Progenitor cell of endocrine pancreas (in vitro differentiated cells): ENCODE measurements around the gene FGF22. TPM values are rescaled to one million over a fixed set of nuclear protein-coding genes. Genes with fewer than 3 reads are reported as not detected.
A peak's percentile ranks its signal among the peaks of the same experiment; 100 is the strongest.

ENCODE experiments used
- DNase-seq: peaks from one replicate; pipeline ENCODE4 v3.0.0; 2021; ENCODE audit warnings: low spot score; ENCODE audit not compliant: unreplicated experiment
- H3K27ac Mint-ChIP-seq: 2 replicates; pipeline ENCODE4 v1.8.0; 2021; ENCODE audit warnings: mild to moderate bottlenecking, moderate library complexity, mixed read lengths
- H3K27me3 Mint-ChIP-seq: 2 replicates; pipeline ENCODE4 v1.8.0; 2021; ENCODE audit warnings: mixed read lengths
- H3K36me3 Mint-ChIP-seq: 2 replicates; pipeline ENCODE4 v1.8.0; 2022; ENCODE audit warnings: mixed read lengths; ENCODE audit not compliant: insufficient read depth
- H3K4me1 Mint-ChIP-seq: 2 replicates; pipeline ENCODE4 v1.8.0; 2021; ENCODE audit warnings: low read depth, mixed read lengths
- H3K4me3 Mint-ChIP-seq: 2 replicates; pipeline ENCODE4 v1.8.0; 2021; ENCODE audit warnings: low read depth, mild to moderate bottlenecking, moderate library complexity, mixed read lengths
- H3K9me3 Mint-ChIP-seq: 2 replicates; pipeline ENCODE4 v1.8.0; 2021; ENCODE audit warnings: low read depth, mixed read lengths
- CTCF ChIP-seq: fragments of 200-600 bp; sonication (generic); IDR thresholded peaks from one replicate; pipeline ENCODE4 v1.5.0; 2021; ENCODE audit warnings: antibody characterized with exemption, mild to moderate bottlenecking; ENCODE audit not compliant: unreplicated experiment
- total RNA-seq: library from RNA; stranded (reverse); gene quantifications from 2 replicates; pipeline ENCODE4 v1.2.1, GENCODE V29; 2021

FGF22 gene
- total RNA-seq, 1 donor from 2014 or later, result 0.43 TPM

DNA sequence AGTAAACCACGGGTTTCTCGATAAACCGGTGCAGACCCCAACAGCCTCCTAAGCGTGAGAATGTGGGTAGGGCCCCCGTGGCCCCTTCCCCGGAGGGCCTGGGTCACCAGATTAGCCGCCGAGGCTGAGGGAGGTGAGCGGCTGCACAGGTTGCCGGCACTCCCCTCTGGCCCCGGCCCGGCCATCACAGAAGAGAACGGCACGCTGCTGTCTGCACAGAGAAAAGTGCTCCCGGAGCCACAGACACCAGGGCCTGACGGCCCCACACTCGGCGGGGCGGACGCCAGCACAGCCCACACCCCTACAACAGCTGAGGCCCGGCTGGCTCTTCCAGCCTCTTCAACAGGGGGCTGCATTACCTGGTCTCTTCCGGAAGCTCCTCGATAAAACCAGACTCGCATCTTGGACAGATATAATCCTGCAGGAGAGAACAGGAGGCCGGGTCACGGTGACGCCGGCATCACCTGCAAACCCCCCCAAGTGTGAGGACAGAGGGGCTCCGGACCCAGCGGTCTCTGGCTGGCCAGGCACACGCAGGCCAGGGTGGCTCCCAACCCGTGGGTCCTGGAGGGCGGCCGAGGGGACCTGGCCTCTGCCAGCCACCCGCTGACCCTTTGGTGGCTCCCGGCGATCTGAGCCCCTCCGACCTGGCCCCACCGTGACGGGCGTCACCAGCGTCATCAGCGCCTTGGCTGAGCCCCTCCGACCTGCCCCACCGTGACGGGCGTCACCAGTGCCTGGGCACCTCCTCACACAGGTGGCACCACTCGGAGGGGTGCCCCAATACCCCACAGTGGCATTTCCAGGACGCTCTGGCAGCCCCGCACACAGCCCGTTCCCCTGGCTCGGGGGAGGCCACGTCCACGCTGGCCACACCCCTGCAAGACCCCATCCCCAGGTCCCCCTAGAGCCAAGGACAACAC lies 13.0 kb downstream of the FGF22 start:
- no peaks in the 10 kb centered on the region for H3K36me3 Mint-ChIP-seq
- no peak for TF ChIP-seq CTCF

GRCh38 chr19:653425-653824 lies 13.7 kb downstream of the FGF22 start:
- no peaks in the 10 kb centered on the region for H3K27me3 Mint-ChIP-seq
- no peak for TF ChIP-seq CTCF
- H3K27ac Mint-ChIP-seq, result no peak overlapping the region
- H3K4me1 Mint-ChIP-seq, result no peaks in the 10 kb centered on the region
- no peaks in the 10 kb centered on the region for H3K9me3 Mint-ChIP-seq
- no peaks in the 10 kb centered on the region for H3K36me3 Mint-ChIP-seq
- no peak overlapping the region for H3K4me3 Mint-ChIP-seq
- DNase-seq, result no peak

More for the DNA sequence above, 13.0 kb downstream of the FGF22 start:
- no peaks in the 10 kb centered on the region for H3K4me1 Mint-ChIP-seq
- no peak overlapping the region for H3K4me3 Mint-ChIP-seq
- no peak overlapping the region for H3K27ac Mint-ChIP-seq
- no peaks in the 10 kb centered on the region for H3K27me3 Mint-ChIP-seq
- H3K9me3 Mint-ChIP-seq, result no peaks in the 10 kb centered on the region
- no peak for DNase-seq

- no peak for TF ChIP-seq CTCF
- Mint-ChIP-seq H3K27ac (no peak overlapping the region), H3K4me3 (no peak overlapping the region), H3K4me1 (peaks cover 3% of the 10 kb centered on the region), H3K36me3 (no peaks in the 10 kb centered on the region), H3K9me3 (no peaks in the 10 kb centered on the region), H3K27me3 (no peaks in the 10 kb centered on the region)
- no peak for DNase-seq
Measured at GRCh38 chr19:655691-656090, 16.0 kb downstream of the FGF22 start.

DNA sequence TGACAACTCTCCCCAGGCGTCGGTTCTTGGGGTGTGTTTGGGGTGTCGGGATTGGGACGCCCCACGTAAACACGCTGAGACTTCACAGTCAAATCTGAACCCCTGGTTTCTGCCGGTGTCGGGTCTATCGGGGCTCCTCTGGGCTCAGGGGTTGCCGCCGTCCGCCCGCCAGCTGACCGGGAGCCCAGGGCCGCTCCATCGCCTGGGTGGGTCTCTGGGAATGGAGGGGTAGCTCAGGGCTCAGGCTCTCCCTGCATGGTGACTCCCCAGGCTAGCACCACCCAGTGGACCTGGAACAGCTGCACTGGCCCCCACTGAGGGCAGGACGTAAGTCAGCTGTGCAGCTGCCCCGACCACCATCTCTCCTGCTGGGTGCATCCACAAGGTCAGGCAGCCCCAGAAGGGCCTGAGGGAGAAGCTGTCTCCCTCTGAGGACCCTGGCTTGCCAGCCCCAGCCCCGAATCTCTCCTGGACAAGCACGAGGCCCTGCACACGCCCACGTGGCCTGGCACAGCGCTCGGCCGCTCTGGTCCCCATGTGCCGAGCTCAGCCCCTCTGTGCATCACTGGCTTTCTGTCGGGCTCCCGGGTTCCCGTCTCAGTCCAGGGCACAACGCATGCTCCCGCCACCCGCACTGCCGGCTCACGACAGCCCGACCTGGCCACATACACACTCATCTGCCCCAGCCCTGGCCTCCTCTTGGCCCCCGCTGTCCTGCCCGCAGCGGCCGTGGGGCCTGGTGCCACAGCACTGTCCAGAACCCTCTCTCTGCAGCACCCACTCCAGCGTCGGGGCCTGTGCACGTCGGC lies 17.3 kb downstream of the FGF22 start:
- H3K4me1 Mint-ChIP-seq, result peaks cover 15% of the 10 kb centered on the region
- DNase-seq, result no peak
- H3K27ac Mint-ChIP-seq, result peak overlapping the region; percentile 71
- no peaks in the 10 kb centered on the region for H3K9me3 Mint-ChIP-seq
- H3K36me3 Mint-ChIP-seq, result no peaks in the 10 kb centered on the region
- no peaks in the 10 kb centered on the region for H3K27me3 Mint-ChIP-seq
- no peak for TF ChIP-seq CTCF
- H3K4me3 Mint-ChIP-seq, result no peak overlapping the region

DNA sequence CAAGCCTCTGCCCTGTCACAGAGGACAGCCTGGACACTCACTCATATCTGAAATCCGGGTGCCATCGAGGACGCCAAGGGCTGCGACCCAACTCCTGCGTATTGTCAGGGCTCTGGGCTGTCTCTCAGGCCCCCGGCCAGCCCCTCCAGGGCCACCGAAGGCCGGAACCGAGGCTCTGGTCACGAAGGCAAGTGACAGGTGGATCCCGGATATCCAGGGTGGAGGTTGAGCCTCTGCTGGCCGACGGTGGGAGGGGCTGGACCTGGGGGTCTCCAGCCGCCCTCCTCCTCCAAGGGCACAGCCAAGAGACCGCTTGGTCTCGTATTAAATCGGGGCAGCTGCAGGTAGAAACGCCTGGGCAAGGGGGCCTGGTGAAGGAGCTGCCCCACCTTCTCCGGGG lies 17.9 kb downstream of the FGF22 start:
- H3K27ac Mint-ChIP-seq, result no peak overlapping the region
- H3K4me1 Mint-ChIP-seq, result peaks cover 16% of the 10 kb centered on the region
- no peak overlapping the region for H3K4me3 Mint-ChIP-seq
- TF ChIP-seq CTCF, result no peak
- no peak for DNase-seq
- H3K36me3 Mint-ChIP-seq, result no peaks in the 10 kb centered on the region
- H3K9me3 Mint-ChIP-seq, result no peaks in the 10 kb centered on the region
- no peaks in the 10 kb centered on the region for H3K27me3 Mint-ChIP-seq
